GM21723 (cell line): Measurements from ENCODE around the gene MRGPRE.

Experiments
- ATAC-seq: cut with Tn5 transposase; IDR thresholded peaks from one replicate; pipeline ENCODE4 v1.9.1; 2021; ENCODE audit warnings: mild to moderate bottlenecking, moderate library complexity; ENCODE audit not compliant: unreplicated experiment

The MRGPRE gene

GRCh38 chr11:3226846-3227567, 5.2 kb downstream of the MRGPRE start:
- no peak for ATAC-seq

- no peak for ATAC-seq
Observed at GRCh38 chr11:3225826-3226750, 6.1 kb downstream of the MRGPRE start.

GRCh38 chr11:3225159-3225758, 7.0 kb downstream of the MRGPRE start:
- no peak for ATAC-seq

GRCh38 chr11:3224401-3225057, 7.7 kb downstream of the MRGPRE start:
- no peak for ATAC-seq

- no peak for ATAC-seq
Observed at GRCh38 chr11:3223932-3224381, 8.3 kb downstream of the MRGPRE start.

GRCh38 chr11:3222941-3223915, 9.0 kb downstream of the MRGPRE start:
- ATAC-seq: no peak

GRCh38 chr11:3222003-3222855, 10.0 kb downstream of the MRGPRE start:
- ATAC-seq: no peak

GRCh38 chr11:3221408-3222002, 10.7 kb downstream of the MRGPRE start:
- ATAC-seq: no peak

GRCh38 chr11:3220521-3221407, 11.5 kb downstream of the MRGPRE start:
- ATAC-seq: no peak

GRCh38 chr11:3220101-3220500, 12.1 kb downstream of the MRGPRE start:
- ATAC-seq: no peak

- ATAC-seq: no peak
Observed at GRCh38 chr11:3219281-3219892, 12.8 kb downstream of the MRGPRE start.

- no peak for ATAC-seq
Observed at GRCh38 chr11:3218483-3219280, 13.5 kb downstream of the MRGPRE start, which contains the start of gene MRGPRG. Gene MRGPRG (minus strand): TSS chr11:3218813. CDS start chr11:3218813, 0 bp downstream.

GRCh38 chr11:3217818-3218482, 14.3 kb downstream of the MRGPRE start:
- ATAC-seq: no peak

GRCh38 chr11:3216027-3216525, 16.1 kb downstream of the MRGPRE start:
- ATAC-seq: no peak

- no peak for ATAC-seq
Observed at GRCh38 chr11:3215346-3216026, 16.7 kb downstream of the MRGPRE start.
